Measurements from ENCODE around the gene PHF21A.

The PHF21A gene

GRCh38 chr11:45934580-45935318 lies 186.5 kb downstream of the PHF21A start:
- DNase-seq (ENCODE audit: low read depth, low spot score) = no peak

GRCh38 chr11:45933846-45934579 lies 187.2 kb downstream of the PHF21A start:
- no peak for DNase-seq (ENCODE audit: low read depth, low spot score)

- peak; percentile 44 for DNase-seq (ENCODE audit: low read depth, low spot score)
Observed at GRCh38 chr11:45933131-45933831, 188.0 kb downstream of the PHF21A start.

- DNase-seq (ENCODE audit: low read depth, low spot score) = no peak
Observed at GRCh38 chr11:45932217-45932616, 189.0 kb downstream of the PHF21A start.

GRCh38 chr11:45931739-45932138 lies 189.5 kb downstream of the PHF21A start:
- DNase-seq (ENCODE audit: low read depth, low spot score) = no peak

- no peak for DNase-seq (ENCODE audit: low read depth, low spot score)
Observed at GRCh38 chr11:45930951-45931570, 190.2 kb downstream of the PHF21A start.

GRCh38 chr11:45930031-45930794 lies 191.0 kb downstream of the PHF21A start:
- DNase-seq (ENCODE audit: low read depth, low spot score) = no peak

GRCh38 chr11:45929486-45930030 lies 191.7 kb downstream of the PHF21A start:
- no peak for DNase-seq (ENCODE audit: low read depth, low spot score)

- no peak for DNase-seq (ENCODE audit: low read depth, low spot score)
Observed at GRCh38 chr11:45928535-45929215, 192.6 kb downstream of the PHF21A start.

- DNase-seq (ENCODE audit: low read depth, low spot score) = no peak
Observed at GRCh38 chr11:45927684-45928413, 193.4 kb downstream of the PHF21A start.

- DNase-seq (ENCODE audit: low read depth, low spot score) = no peak
Observed at GRCh38 chr11:45927332-45927683, 193.9 kb downstream of the PHF21A start.

GRCh38 chr11:45926536-45927331 lies 194.5 kb downstream of the PHF21A start:
- no peak for DNase-seq (ENCODE audit: low read depth, low spot score)

GRCh38 chr11:45926001-45926401 lies 195.3 kb downstream of the PHF21A start:
- no peak for DNase-seq (ENCODE audit: low read depth, low spot score)

- no peak for DNase-seq (ENCODE audit: low read depth, low spot score)
Observed at GRCh38 chr11:45925550-45925949, 195.7 kb downstream of the PHF21A start.

- DNase-seq (ENCODE audit: low read depth, low spot score) = no peak
Observed at GRCh38 chr11:45924927-45925326, 196.3 kb downstream of the PHF21A start.

GRCh38 chr11:45924036-45924915 lies 197.0 kb downstream of the PHF21A start:
- no peak for DNase-seq (ENCODE audit: low read depth, low spot score)

- no peak for DNase-seq (ENCODE audit: low read depth, low spot score)
Observed at GRCh38 chr11:45922425-45923082, 198.7 kb downstream of the PHF21A start, which contains the start of gene LARGE2. Gene LARGE2, plus strand, starts transcription at chr11:45922656. Its CDS starts 227 bp downstream, at chr11:45922883.
